HG03342 (cell line): ENCODE measurements around the gene GBA3.

Experiments used
- ATAC-seq: cut with Tn5 transposase; IDR thresholded peaks from one replicate; pipeline ENCODE4 v1.9.1; 2021; ENCODE audit warnings: mild to moderate bottlenecking, moderate library complexity; ENCODE audit not compliant: unreplicated experiment

GBA3 gene

GRCh38 chr4:22689428-22689827, 3.3 kb upstream of the GBA3 start:
- ATAC-seq, result no peak

- ATAC-seq, result no peak
Measured at GRCh38 chr4:22695029-22695428, 2.3 kb downstream of the GBA3 start.

- no peak for ATAC-seq
Measured at GRCh38 chr4:22695917-22696316, 3.2 kb downstream of the GBA3 start.

- no peak for ATAC-seq
Measured at GRCh38 chr4:22703912-22704311, 11.2 kb downstream of the GBA3 start.

GRCh38 chr4:22707390-22707789, 14.7 kb downstream of the GBA3 start:
- ATAC-seq, result peak; percentile 77

GRCh38 chr4:22708961-22709360, 16.2 kb downstream of the GBA3 start:
- ATAC-seq, result no peak

GRCh38 chr4:22712105-22712504, 19.4 kb downstream of the GBA3 start:
- ATAC-seq, result no peak

- no peak for ATAC-seq
Measured at GRCh38 chr4:22712529-22712928, 19.8 kb downstream of the GBA3 start.

- ATAC-seq, result no peak
Measured at GRCh38 chr4:22713841-22714240, 21.1 kb downstream of the GBA3 start.

- ATAC-seq, result no peak
Measured at GRCh38 chr4:22719218-22719617, 26.5 kb downstream of the GBA3 start.

GRCh38 chr4:22720091-22720490, 27.4 kb downstream of the GBA3 start:
- ATAC-seq, result no peak

- no peak for ATAC-seq
Measured at GRCh38 chr4:22721204-22721603, 28.5 kb downstream of the GBA3 start.

- ATAC-seq, result no peak
Measured at GRCh38 chr4:22730021-22730420, 37.3 kb downstream of the GBA3 start.

- no peak for ATAC-seq
Measured at GRCh38 chr4:22733816-22734215, 41.1 kb downstream of the GBA3 start.

- no peak for ATAC-seq
Measured at GRCh38 chr4:22736912-22737311, 44.2 kb downstream of the GBA3 start.

GRCh38 chr4:22739968-22740367, 47.2 kb downstream of the GBA3 start:
- no peak for ATAC-seq

GRCh38 chr4:22741744-22742143, 49.0 kb downstream of the GBA3 start:
- ATAC-seq, result no peak

GRCh38 chr4:22743290-22743689, 50.6 kb downstream of the GBA3 start:
- no peak for ATAC-seq

GRCh38 chr4:22744478-22745062, 51.8 kb downstream of the GBA3 start:
- no peak for ATAC-seq

GRCh38 chr4:22745234-22745633, 52.5 kb downstream of the GBA3 start:
- ATAC-seq, result no peak

- ATAC-seq, result no peak
Measured at GRCh38 chr4:22754116-22754515, 61.4 kb downstream of the GBA3 start.

- ATAC-seq, result no peak
Measured at GRCh38 chr4:22762548-22762947, 69.8 kb downstream of the GBA3 start.

GRCh38 chr4:22764183-22764582, 71.4 kb downstream of the GBA3 start:
- ATAC-seq, result no peak
